DMS53 (cell line): ENCODE measurements around the gene UBQLN3.

Experiments used
- DNase-seq: peaks from one replicate; lab custom pipeline; 2025; lab: John Stamatoyannopoulos, UW

UBQLN3 gene

DNA sequence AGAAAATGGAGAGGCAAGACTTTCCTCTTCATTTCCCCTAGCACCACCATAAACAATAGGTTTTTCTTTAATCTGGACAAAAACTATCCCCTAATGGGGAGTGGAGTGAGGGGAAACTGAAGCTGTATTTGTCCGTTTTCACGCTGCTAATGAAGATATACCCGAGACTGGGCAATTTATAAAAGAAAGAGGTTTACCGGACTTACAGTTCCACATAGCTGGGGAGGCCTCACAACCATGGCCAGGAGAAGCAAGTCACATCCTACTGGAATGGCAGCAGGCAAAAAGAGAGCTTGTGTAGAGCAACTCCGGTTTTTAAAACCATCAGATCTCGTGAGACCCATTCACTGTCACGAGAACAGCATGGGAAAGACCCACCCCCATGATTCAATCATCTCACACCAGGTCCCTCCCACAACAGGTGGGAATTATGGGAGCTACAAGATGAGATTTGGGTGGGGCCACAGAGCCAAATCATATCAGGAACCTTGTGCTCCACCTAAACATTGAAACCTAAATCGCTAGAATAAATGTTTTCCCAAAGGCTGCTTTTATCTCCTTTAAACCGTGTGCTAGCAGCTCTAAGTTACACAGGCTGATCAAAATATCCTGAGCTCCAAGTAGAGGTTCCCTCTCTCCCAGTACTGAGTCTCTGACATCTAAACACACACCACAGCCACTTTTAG is 4.3 kb downstream of the UBQLN3 start:
- DNase-seq = no peak

DNA sequence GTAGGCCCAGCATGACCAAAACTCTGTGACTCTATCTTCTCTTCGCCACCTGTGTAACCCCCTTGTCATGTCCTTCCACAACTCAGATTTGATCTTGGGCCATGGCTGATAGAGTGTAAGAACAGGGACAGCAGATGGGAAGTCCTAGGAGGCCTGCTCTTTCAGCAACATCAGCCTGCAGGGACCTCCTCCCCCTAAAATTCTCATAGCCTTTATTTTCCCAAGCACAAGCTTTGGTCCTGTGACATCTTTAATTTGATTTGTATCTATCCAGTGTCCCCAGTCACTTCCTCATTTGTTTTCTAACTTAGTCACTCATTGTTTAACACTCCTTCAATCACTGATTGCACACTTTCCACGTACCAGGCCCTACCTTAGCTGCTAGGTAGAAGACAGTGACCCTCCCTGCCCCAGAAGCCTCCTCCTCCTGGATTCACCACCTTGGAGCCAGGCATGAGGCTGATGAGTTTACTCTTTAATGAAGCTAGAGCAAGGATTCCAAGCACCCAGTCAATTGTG is 5.3 kb downstream of the UBQLN3 start:
- DNase-seq = no peak

DNA sequence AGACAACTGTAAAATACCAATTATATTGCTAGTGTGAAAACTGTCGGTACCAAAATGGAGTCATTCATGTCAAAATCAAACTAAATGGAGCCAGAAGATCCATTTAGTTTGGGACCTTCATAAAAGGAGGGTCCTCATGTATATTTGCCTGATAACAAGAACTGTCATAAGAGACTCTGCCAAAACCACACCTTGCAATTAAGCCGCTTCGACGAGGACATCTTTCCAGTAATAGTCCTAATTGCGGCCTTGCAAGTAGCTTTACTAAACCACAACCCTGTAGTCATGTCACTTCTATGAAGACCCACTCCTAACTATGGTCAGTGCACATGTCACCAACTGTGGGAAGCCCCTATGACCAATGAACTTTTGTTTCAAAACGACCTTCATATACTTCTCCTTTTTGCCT is 9.4 kb downstream of the UBQLN3 start:
- no peak for DNase-seq

DNA sequence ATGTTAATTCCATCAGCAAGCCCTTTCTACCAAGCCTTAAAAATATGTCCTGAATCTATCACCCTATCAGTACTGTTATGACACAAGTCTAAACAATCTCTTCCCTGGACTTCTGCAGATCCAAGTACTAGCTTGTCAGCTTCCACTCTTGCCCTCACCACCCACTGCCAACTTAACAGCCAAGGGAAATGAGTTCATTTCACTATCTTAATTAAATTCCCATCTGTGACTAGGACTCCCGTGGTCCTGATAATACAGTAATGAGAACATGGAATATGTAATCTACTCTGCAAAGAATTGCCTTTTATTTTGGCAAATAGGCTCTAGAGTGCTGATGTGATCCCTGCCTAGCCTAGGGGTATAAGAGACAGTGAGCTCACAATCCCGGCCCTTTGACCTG is 10.1 kb downstream of the UBQLN3 start:
- no peak for DNase-seq

DNA sequence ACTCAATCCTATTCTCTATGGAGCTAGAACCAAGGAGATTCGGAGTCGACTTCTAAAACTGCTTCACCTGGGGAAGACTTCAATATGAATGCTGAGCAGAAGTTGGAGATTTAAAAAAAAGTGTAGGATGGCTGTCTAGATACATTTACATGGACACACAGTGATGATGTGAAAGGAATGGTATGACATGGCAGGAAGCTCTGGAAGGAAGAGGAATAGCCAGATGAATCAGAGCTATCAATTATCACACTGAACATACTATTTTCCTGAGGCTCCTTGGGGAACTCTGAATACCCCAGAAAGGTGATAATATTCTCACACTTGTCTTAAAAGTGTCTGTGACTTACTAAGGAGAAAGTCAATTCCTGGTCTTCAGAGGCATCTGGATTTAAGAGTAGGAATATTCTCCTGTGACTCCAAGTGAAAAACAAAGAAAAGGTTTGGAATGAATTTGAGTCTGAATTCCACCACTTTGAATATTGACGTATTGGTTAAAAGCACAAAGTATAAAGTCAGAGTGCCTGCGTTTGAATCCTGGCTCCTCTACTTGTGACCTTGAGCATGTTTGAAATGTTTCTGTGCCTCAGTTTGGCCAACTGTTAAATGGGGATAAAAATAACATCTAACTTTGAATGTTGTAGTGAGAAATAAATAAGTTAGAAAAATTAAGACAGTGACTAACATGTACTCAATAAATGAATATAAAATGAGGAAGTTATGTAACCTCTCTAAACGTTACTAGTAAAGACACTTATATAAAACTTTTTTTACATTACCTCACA is 20.0 kb downstream of the UBQLN3 start:
- no peak for DNase-seq

DNA sequence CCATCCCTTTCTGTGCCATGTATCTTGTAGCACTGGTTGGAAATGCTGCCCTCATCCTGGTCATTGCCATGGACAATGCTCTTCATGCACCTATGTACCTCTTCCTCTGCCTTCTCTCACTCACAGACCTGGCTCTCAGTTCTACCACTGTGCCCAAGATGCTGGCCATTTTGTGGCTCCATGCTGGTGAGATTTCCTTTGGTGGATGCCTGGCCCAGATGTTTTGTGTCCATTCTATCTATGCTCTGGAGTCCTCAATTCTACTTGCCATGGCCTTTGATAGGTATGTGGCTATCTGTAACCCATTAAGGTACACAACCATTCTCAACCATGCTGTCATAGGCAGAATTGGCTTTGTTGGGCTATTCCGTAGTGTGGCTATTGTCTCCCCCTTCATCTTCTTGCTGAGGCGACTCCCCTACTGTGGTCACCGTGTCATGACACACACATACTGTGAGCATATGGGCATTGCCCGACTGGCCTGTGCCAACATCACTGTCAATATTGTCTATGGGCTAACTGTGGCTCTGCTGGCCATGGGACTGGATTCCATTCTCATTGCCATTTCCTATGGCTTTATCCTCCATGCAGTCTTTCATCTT is 20.9 kb downstream of the UBQLN3 start:
- DNase-seq = no peak

DNA sequence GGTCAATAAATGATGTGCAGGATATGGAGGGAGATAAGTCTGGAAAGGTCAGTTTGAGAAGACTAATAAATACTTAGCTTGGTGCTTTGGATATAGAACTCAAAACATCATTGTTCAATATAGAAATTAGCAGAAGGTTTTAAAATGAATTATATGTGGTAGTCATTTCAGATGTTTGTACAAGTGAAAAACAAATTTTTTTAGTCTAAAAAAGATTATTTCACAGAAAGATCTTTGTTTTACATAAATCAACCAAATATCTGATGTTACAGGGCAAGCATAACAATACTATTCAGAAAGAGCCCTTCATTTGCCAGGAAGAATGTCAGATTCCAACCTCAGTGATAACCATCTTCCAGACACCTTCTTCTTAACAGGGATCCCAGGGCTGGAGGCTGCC is 21.4 kb downstream of the UBQLN3 start, which contains the start of gene OR52D1:
TSS of gene OR52D1 (plus strand) at position 301 of the 400 bp plus-strand sequence. CDS start at position 323, 22 bp downstream.
- no peak for DNase-seq

DNA sequence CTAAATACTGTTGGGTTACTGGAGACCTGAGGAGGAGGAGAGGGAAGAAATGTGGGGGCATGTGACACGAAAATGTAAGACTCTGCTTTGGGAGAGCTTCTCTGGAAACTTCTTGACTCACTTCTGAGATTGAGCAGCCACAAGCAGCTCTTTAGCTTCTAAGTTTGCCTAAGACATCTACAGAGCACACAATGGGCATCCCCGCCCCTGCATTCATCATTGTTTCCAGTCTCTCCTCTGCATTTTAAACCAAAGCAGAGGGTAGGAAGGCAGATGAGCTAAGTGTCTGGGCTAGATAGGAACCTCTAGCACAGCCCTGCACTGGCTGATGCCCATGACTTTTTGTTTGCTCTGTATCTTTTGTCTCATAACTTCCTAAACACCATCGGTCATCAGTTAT is 23.3 kb downstream of the UBQLN3 start:
- DNase-seq = no peak

DNA sequence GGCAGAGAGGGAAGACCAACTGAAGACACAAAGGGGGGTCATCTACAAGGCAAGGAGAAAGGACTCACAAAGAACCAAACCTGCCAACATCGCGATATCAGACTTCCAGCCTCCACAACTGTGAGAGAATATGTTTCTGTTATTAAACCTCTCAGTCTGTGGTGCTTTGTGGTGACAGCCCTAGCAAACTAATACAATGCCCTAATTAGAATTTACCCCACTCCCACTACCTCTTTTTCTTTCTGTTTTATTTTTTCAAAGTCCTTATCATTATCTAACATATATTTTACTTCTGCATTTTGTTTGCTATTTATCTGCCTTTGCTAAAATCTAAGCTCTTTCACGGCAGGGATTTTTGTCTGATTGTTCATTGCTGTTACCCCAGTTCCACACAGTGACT is 23.8 kb downstream of the UBQLN3 start:
- no peak for DNase-seq

DNA sequence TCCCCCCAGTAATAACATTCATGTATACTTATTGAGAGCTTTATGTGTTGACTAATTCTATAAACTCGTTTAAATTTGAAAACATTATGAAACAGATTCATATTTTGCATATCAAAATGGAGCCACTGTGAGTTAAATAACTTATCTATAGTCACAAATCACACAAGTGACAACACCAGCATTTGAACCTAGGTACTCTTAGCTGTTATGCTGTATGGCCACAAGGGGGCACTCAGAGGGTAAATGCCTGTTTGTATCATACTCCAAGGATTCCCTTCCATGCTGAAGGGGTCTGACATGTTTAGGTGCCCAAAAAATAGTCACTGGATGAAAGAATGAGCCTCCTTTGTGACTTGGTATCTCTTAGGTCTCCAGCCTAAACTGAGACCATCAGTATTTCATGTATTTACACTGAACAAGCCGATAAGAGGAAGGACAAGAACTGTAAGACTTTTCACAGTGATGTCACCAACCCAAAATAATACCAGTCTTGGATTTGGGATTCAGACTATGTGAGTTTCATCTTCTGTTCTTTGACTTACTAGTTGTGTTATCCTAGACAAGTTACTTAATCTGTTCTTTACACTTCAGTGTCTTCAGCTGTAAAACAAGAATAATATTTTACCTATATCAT is 33.5 kb downstream of the UBQLN3 start:
- DNase-seq = peak; percentile 81

DNA sequence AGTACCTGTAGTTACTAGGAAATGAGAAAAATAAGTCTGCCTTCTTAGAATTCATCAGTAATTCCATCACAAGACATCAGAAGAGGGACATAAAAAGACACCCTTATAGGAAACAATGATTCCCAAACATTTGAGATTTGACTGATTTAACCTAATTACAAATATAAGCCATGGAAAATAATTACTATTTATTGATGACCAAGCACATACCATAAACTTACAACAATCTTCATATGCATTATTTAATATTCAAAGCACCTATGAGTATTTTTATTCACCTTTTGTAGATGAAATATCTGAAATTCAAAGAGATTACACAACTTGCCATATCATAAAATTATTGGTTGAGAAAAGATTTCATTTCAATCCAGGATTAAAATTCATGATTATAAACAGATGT is 35.8 kb downstream of the UBQLN3 start:
- DNase-seq = no peak

DNA sequence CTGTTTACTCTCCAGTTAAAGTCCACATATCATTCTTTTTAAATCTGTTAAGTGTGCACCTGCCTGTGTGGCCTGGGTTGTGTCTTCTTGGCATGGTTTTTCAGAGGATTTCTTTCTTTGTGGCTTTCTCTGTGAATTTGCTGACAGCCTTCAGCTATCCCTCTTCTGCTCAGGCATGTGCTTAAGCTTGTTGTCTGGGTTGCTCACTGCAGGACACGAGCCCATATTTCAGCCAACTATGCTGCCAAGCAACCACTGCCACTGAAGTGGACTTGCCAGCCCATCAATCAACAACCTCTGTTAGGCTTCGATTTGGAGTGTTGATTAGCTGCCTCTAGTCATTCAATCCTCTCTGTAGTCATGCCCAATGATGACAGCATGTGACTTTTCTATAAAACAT is 42.2 kb downstream of the UBQLN3 start:
- DNase-seq = peak; percentile 4

DNA sequence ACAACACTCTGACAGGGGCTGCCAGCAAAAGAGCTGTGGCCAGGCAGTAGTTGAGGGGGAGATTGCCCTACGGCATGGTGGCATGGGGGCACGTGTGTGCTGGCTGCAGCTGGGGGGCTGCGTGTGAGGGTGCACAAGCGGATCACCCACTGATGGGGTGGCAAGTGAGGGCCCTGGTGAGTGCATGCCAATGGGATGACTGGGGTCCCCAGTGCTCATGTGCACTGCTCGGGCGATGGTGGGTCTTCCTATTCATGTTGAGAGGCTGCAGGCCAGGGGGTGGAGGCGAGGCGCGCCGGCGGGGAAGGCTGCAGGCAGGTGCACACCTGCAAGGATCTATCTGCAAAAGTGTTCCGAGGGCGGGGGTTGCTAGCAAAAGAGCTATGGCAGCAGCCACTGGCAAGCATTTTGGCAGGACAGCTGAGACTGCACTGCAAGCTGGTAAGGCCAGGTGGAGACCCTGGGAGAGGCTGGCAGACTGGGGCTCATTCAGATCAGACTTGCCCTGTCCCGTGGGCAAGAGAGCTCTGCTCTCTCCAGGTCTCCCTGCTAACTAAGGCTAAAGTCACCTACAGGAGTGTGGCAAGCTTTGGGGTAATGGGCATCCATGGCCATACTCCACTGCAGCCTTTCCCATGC is 48.7 kb downstream of the UBQLN3 start:
- no peak for DNase-seq
